GM12878 (cell line): Measurements from ENCODE around the gene FARS2. TPM values are rescaled to one million over a fixed set of nuclear protein-coding genes. Genes with fewer than 3 reads are reported as not detected.

Experiments used
- ATAC-seq: fragments of 200-7000 bp; cut with Tn5 transposase; 3 replicates; pipeline ENCODE4 v1.9.1; 2020; ENCODE audit warnings: mild to moderate bottlenecking, moderate library complexity
- BruUV-seq: library from RNA; stranded (reverse); fragments of 400-500 nt; replicated peaks from 2 replicates; lab custom pipeline; 2021; lab: Mats Ljungman, UMichigan
- CTCF ChIA-PET: fragments of 300-600 bp; sonication (Branson Sonifier 250); formaldehyde crosslinking; extraction: SDS; loops from one replicate; lab custom pipeline; 2021; ENCODE audit warnings: inconsistent platforms; lab: Yijun Ruan, JAX
- POLR2A ChIA-PET: fragments of 350-600 bp; formaldehyde crosslinking; extraction: SDS; loops from one replicate; lab custom pipeline; 2021; ENCODE audit warnings: inconsistent platforms; lab: Charles Lee
- RAD21 ChIA-PET: fragments of 300-600 bp; sonication (Branson Sonifier 250); formaldehyde crosslinking; loops from one replicate; lab custom pipeline; 2023; ENCODE audit warnings: antibody characterized with exemption; ENCODE audit not compliant: unreplicated experiment; lab: Charles Lee
- SMC1A ChIA-PET: fragments of 300-600 bp; sonication (Branson Sonifier 250); formaldehyde crosslinking; loops from one replicate; lab custom pipeline; 2023; ENCODE audit not compliant: unreplicated experiment, uncharacterized antibody; lab: Charles Lee
- DNase-seq: peaks from one replicate; pipeline ENCODE4 v3.0.0-alpha.2; 2011; ENCODE audit warnings: low read depth, low spot score
- FAIRE-seq: peaks from 3 replicates; lab custom pipeline; 2011; peaks lifted over from hg19 to GRCh38; lab: Jason Lieb, UNC
- H2AFZ ChIP-seq: 2 replicates; pipeline ENCODE4 v1.6.0; 2011; ENCODE audit warnings: low read depth, low read length, control low read depth; ENCODE audit not compliant: control insufficient read depth
- H3K27ac ChIP-seq: 2 replicates; pipeline ENCODE4 v1.5.1; 2011; ENCODE audit warnings: control low read depth; ENCODE audit not compliant: control insufficient read depth, insufficient read depth
- H3K27me3 ChIP-seq, 2 experiments: replicated peaks in 1 of 2; 2 replicates each; pipeline versions ENCODE4 v1.6.0 to v1.6.1; 2011; ENCODE audit warnings: low read length in 1 of 2; ENCODE audit not compliant: control insufficient read depth in 2 of 2, insufficient read depth in 2 of 2
- H3K36me3 ChIP-seq, 2 experiments: 2 replicates each; pipeline ENCODE4 v1.5.1; 2011; ENCODE audit warnings: low read length in 1 of 2; ENCODE audit not compliant: control insufficient read depth in 2 of 2, insufficient read depth in 2 of 2
- H3K4me1 ChIP-seq: 2 replicates; pipeline ENCODE4 v1.6.1; 2011; ENCODE audit warnings: mild to moderate bottlenecking, low read length, moderate library complexity, mixed read lengths; ENCODE audit not compliant: control insufficient read depth, insufficient read depth
- H3K4me2 ChIP-seq: 2 replicates; pipeline ENCODE4 v1.6.0; 2011; ENCODE audit warnings: control low read depth; ENCODE audit not compliant: control insufficient read depth, insufficient read depth
- H3K4me3 ChIP-seq: fragments of 200-600 bp; sonication (generic); 2 replicates; pipeline ENCODE4 v1.5.1; 2016
- H3K79me2 ChIP-seq: 2 replicates; pipeline ENCODE4 v1.6.0; 2011; ENCODE audit warnings: low read length; ENCODE audit not compliant: control insufficient read depth, insufficient read depth
- H3K9ac ChIP-seq: 2 replicates; pipeline ENCODE4 v1.8.0; 2011; ENCODE audit warnings: low read length, control low read depth, mixed read lengths; ENCODE audit not compliant: control insufficient read depth, insufficient read depth
- H3K9me3 ChIP-seq: replicated peaks from 3 replicates; pipeline ENCODE4 v1.5.1; 2011; ENCODE audit warnings: mild to moderate bottlenecking, low read length; ENCODE audit not compliant: control insufficient read depth, insufficient read depth
- H4K20me1 ChIP-seq: 2 replicates; pipeline ENCODE4 v1.6.0; 2011; ENCODE audit not compliant: control insufficient read depth, insufficient read depth
- GABPA ChIP-seq: IDR thresholded peaks from 2 replicates; pipeline ENCODE4 v1.6.1; 2014; ENCODE audit warnings: antibody characterized with exemption, low read depth, mild to moderate bottlenecking, inconsistent platforms
- HDAC2 ChIP-seq: fragments of 200-600 bp; sonication (generic); IDR thresholded peaks from 2 replicates; pipeline ENCODE4 v1.6.1; 2017
- KLF5 ChIP-seq: fragments of 450-650 bp; IDR thresholded peaks from 2 replicates; pipeline ENCODE4 v1.6.1; 2014; ENCODE audit warnings: mild to moderate bottlenecking; ENCODE audit not compliant: partially characterized antibody
- NBN ChIP-seq: fragments of 450-650 bp; IDR thresholded peaks from 2 replicates; pipeline ENCODE4 v1.6.1; 2016
- NFYA ChIP-seq: IDR thresholded peaks from 2 replicates; pipeline ENCODE4 v1.6.1; 2011; ENCODE audit warnings: low read depth, mild to moderate bottlenecking, low read length, improper control_type of control experiment, borderline replicate concordance
- SIX5 ChIP-seq: IDR thresholded peaks from 2 replicates; pipeline ENCODE4 v1.6.1; 2011; ENCODE audit warnings: mild to moderate bottlenecking, low read depth, low read length, moderate library complexity; ENCODE audit not compliant: severe bottlenecking
- SREBF2 ChIP-seq: IDR thresholded peaks from 2 replicates; pipeline ENCODE4 v1.6.1; 2012; ENCODE audit warnings: mild to moderate bottlenecking, low read length
- USF2 ChIP-seq: IDR thresholded peaks from 2 replicates; pipeline ENCODE4 v1.6.1; 2011; ENCODE audit warnings: low read depth, low read length, improper control_type of control experiment, borderline replicate concordance
- ZBTB40 ChIP-seq: fragments of 450-650 bp; IDR thresholded peaks from 2 replicates; pipeline ENCODE4 v1.6.1; 2016; ENCODE audit warnings: mild to moderate bottlenecking, moderate library complexity, borderline replicate concordance
- WGBS: methylation state at CpG from one replicate; pipeline ENCODE4 v1.1.6; 2016; ENCODE audit warnings: low lambda C conversion rate; ENCODE audit not compliant: insufficient replicate concordance, insufficient coverage; ENCODE audit errors: missing lambda C conversion rate; 5-methylcytosine and 5-hydroxymethylcytosine counted together
- in situ Hi-C: fragments of 300-500 bp; cut with MboI; formaldehyde crosslinking; loops from 9 replicates; pipeline ENCODE4 v1.14.3; 2018; ENCODE audit warnings: mixed read lengths
- intact Hi-C: fragments of 100-400 bp; cut with micrococcal nuclease; formaldehyde crosslinking; loops from one replicate; pipeline ENCODE4 v1.14.2; 2022; ENCODE audit not compliant: unreplicated experiment
- polyA plus RNA-seq, 11 experiments: library from polyadenylated mRNA; depleted of rRNA in 4 of 11; unstranded in 6 of 11; stranded (reverse) in 5 of 11; fragments of >200 nt; fragmentation: Nextera tagmentation in 4 of 11; fragmentation: Illumina TruSeq in 1 of 11; extraction: Ambion mirVana in 4 of 11; extraction: Trizol in 1 of 11; gene quantifications; 1 replicate in 1 of 11; 2 replicates in 10 of 11; pipeline versions ENCODE4 v1.2.1 to v1.2.3, GENCODE V29; 2011 to 2016; ENCODE audit warnings: inconsistent platforms in 2 of 11, missing spikeins in 2 of 11, low read depth in 1 of 11
- total RNA-seq, 4 experiments: library from RNA; depleted of rRNA in 3 of 4; stranded (reverse); fragments of >200 nt in 3 of 4; fragmentation: Illumina TruSeq in 1 of 4; extraction: Trizol in 1 of 4; gene quantifications; 2 replicates each; pipeline versions ENCODE4 v1.2.1 to v1.2.3, GENCODE V29; 2013 to 2021
- TF ChIP-seq, protein P1 (sequence below): IDR thresholded peaks from 2 replicates; pipeline ENCODE4 v1.6.1; 2012; ENCODE audit warnings: improper control_type of control experiment, low read depth, low read length; ENCODE audit not compliant: insufficient replicate concordance

The FARS2 gene
- total and polyA plus RNA-seq, 10 of the 15 experiments (the other 5 are each of a cell fraction or from before 2014, with no cell fraction given): 16.8 to 46.7 (median 25.6) TPM

GRCh38 chr6:5510331-5511133 lies 249.2 kb downstream of the FARS2 start (continued):
- TF ChIP-seq ZBTB40 (no peak), NFYA (no peak), KLF5 (no peak), SREBF2 (no peak), NBN (no peak)

DNA sequence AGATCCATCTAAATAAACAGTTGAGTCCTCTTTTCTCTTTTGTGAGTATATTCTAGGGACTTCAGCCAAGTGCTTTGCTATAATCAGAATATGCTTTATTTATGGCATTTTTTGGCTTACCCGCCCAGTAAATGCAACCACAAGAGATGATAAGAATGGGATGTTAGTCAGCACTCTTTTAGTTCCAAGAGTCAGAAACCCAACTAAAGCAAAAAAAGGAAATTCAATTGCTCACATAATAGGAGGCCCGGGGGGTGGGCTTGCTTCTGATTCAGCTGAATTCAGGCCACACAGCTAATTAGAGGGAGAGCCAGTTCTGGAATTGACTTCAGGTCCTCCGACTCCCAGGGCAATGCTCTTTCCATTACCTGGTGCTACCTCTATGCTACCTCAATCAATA lies 250.6 kb downstream of the FARS2 start:
- SMC1A ChIA-PET: no interaction called here
- DNase-seq: no peak
- BruUV-seq: no TSS peak
- POLR2A ChIA-PET: no interaction called here
- intact Hi-C loops: no loop called here
- RAD21 ChIA-PET: no interaction called here
- no peak overlapping the region for H2AFZ ChIP-seq
- CTCF ChIA-PET: interaction anchor here (0.9 kb wide), 1 partner anchor 41 kb away, joined by 3 read pairs; no protein-coding TSS in a partner anchor
- FAIRE-seq: no peak
- no peak overlapping the region for H3K4me2 ChIP-seq
- H3K27ac ChIP-seq: no peak overlapping the region
- H3K4me1 ChIP-seq: peaks cover 30% of the 10 kb centered on the region
- H3K4me3 ChIP-seq: no peak overlapping the region
- no peaks in the 10 kb centered on the region for H3K9me3 ChIP-seq
- no peaks in the 10 kb centered on the region for H3K27me3 ChIP-seq
- 84% methylated on average over 3 of the region's 3 CpGs for WGBS
- no peaks in the 10 kb centered on the region for H3K79me2 ChIP-seq
- H4K20me1 ChIP-seq: no peaks in the 10 kb centered on the region
- no peak for ATAC-seq
- no peak overlapping the region for H3K9ac ChIP-seq
- in situ Hi-C loops: no loop called here
- H3K36me3 ChIP-seq: no peaks in the 10 kb centered on the region
- TF ChIP-seq USF2 (no peak), SIX5 (no peak), HDAC2 (no peak), GABPA (no peak)
- TF ChIP-seq, protein P1, sequence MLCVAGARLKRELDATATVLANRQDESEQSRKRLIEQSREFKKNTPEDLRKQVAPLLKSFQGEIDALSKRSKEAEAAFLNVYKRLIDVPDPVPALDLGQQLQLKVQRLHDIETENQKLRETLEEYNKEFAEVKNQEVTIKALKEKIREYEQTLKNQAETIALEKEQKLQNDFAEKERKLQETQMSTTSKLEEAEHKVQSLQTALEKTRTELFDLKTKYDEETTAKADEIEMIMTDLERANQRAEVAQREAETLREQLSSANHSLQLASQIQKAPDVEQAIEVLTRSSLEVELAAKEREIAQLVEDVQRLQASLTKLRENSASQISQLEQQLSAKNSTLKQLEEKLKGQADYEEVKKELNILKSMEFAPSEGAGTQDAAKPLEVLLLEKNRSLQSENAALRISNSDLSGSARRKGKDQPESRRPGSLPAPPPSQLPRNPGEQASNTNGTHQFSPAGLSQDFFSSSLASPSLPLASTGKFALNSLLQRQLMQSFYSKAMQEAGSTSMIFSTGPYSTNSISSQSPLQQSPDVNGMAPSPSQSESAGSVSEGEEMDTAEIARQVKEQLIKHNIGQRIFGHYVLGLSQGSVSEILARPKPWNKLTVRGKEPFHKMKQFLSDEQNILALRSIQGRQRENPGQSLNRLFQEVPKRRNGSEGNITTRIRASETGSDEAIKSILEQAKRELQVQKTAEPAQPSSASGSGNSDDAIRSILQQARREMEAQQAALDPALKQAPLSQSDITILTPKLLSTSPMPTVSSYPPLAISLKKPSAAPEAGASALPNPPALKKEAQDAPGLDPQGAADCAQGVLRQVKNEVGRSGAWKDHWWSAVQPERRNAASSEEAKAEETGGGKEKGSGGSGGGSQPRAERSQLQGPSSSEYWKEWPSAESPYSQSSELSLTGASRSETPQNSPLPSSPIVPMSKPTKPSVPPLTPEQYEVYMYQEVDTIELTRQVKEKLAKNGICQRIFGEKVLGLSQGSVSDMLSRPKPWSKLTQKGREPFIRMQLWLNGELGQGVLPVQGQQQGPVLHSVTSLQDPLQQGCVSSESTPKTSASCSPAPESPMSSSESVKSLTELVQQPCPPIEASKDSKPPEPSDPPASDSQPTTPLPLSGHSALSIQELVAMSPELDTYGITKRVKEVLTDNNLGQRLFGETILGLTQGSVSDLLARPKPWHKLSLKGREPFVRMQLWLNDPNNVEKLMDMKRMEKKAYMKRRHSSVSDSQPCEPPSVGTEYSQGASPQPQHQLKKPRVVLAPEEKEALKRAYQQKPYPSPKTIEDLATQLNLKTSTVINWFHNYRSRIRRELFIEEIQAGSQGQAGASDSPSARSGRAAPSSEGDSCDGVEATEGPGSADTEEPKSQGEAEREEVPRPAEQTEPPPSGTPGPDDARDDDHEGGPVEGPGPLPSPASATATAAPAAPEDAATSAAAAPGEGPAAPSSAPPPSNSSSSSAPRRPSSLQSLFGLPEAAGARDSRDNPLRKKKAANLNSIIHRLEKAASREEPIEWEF: no peak
